Upper lobe of right lung (tissue), 1 donor: ENCODE data around the gene GDF9. TPM values are rescaled to one million over a fixed set of nuclear protein-coding genes. Genes with fewer than 3 reads are reported as not detected.

Experiments used
- ATAC-seq: fragments of 200-7000 bp; cut with Tn5 transposase; one replicate; pipeline ENCODE4 v1.9.1; 2020; ENCODE audit warnings: mild to moderate bottlenecking, moderate library complexity
- DNase-seq: peaks from one replicate; pipeline ENCODE4 v3.0.0-alpha.2; 2020
- H3K27ac ChIP-seq: fragments of 200-600 bp; one replicate; pipeline ENCODE4 v1.8.0; 2022
- H3K27me3 ChIP-seq: fragments of 200-600 bp; one replicate; pipeline ENCODE4 v1.8.0; 2022; ENCODE audit warnings: mild to moderate bottlenecking
- H3K36me3 ChIP-seq: fragments of 200-600 bp; one replicate; pipeline ENCODE4 v1.8.0; 2022
- H3K4me1 ChIP-seq: fragments of 200-600 bp; one replicate; pipeline ENCODE4 v1.8.0; 2022
- H3K4me3 ChIP-seq: fragments of 200-600 bp; one replicate; pipeline ENCODE4 v1.8.0; 2022; ENCODE audit warnings: mild to moderate bottlenecking
- H3K9me3 ChIP-seq: fragments of 200-600 bp; one replicate; pipeline ENCODE4 v1.8.0; 2022
- intact Hi-C: fragments of 100-400 bp; cut with DNase I; formaldehyde crosslinking; loops from one replicate; pipeline ENCODE4 v1.11.0; 2022
- total RNA-seq: library from RNA; stranded (reverse); fragmentation: NEBNext Ultra II Directional; extraction: Animal tissue kit (Norgen Biotek cat#: 25700); gene quantifications from one replicate; pipeline ENCODE4 v1.2.1, GENCODE V29; 2021
- TF ChIP-seq, protein P1 (sequence below): fragments of 200-600 bp; IDR thresholded peaks from one replicate; pipeline ENCODE4 v1.8.0; 2022; ENCODE audit warnings: antibody characterized with exemption
- donor health status: DM: no; HTN: yes; CAD: no; lungs with severe emphysema.

Gene GDF9
- total RNA-seq, 1 donor from 2014 or later: 0.46 TPM

DNA sequence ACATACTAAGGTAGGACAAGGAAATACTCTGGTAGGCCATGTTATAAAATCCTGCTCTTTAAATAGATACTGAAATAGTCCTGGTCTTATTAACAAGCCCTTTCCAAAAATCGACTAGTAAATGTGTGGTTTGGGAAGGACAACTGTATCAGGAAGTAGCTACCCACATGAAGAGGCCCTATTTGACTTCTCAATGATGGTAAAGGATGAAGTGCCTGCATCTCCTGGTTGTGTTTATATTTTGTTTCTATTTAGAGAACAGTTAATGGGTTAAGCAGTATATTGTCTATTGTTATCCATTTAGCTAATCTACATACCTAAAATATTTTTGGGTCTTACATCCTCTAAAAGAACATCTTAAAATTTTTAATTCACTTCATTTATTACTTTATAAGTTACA lies 12.5 kb downstream of the GDF9 start:
- H3K27me3 ChIP-seq: no peaks in the 10 kb centered on the region
- no peak overlapping the region for H3K4me3 ChIP-seq
- no peaks in the 10 kb centered on the region for H3K9me3 ChIP-seq
- no peaks in the 10 kb centered on the region for H3K36me3 ChIP-seq
- ATAC-seq (no peak), DNase-seq (no peak)
- H3K27ac ChIP-seq: no peak overlapping the region
- TF ChIP-seq, protein P1, sequence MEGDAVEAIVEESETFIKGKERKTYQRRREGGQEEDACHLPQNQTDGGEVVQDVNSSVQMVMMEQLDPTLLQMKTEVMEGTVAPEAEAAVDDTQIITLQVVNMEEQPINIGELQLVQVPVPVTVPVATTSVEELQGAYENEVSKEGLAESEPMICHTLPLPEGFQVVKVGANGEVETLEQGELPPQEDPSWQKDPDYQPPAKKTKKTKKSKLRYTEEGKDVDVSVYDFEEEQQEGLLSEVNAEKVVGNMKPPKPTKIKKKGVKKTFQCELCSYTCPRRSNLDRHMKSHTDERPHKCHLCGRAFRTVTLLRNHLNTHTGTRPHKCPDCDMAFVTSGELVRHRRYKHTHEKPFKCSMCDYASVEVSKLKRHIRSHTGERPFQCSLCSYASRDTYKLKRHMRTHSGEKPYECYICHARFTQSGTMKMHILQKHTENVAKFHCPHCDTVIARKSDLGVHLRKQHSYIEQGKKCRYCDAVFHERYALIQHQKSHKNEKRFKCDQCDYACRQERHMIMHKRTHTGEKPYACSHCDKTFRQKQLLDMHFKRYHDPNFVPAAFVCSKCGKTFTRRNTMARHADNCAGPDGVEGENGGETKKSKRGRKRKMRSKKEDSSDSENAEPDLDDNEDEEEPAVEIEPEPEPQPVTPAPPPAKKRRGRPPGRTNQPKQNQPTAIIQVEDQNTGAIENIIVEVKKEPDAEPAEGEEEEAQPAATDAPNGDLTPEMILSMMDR: no peak
- no peaks in the 10 kb centered on the region for H3K4me1 ChIP-seq
- intact Hi-C loops: no loop called here

DNA sequence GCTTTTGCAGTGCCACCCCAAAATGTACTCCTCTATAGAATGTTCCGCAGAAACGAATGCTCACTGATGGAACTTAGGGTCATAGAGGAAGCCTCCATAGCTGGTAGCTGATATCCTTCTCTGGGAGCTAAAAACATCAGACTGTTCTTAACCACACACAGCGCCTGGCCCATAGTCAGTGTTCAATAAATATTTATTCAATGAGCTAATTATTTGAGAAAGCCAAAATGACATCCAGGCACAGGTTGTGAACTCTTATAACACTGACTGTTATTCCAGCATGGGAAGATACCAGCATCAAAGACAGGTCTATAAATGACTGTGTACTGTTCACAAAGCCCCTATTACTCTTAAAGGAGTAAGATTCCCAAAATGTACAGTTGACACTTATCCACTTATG lies 12.9 kb downstream of the GDF9 start:
- DNase-seq (no peak), ATAC-seq (no peak)
- H3K9me3 ChIP-seq: no peaks in the 10 kb centered on the region
- H3K36me3 ChIP-seq: no peaks in the 10 kb centered on the region
- TF ChIP-seq, protein P1: no peak
- no peaks in the 10 kb centered on the region for H3K27me3 ChIP-seq
- no peak overlapping the region for H3K4me3 ChIP-seq
- intact Hi-C loops: no loop called here
- no peak overlapping the region for H3K27ac ChIP-seq
- no peaks in the 10 kb centered on the region for H3K4me1 ChIP-seq

DNA sequence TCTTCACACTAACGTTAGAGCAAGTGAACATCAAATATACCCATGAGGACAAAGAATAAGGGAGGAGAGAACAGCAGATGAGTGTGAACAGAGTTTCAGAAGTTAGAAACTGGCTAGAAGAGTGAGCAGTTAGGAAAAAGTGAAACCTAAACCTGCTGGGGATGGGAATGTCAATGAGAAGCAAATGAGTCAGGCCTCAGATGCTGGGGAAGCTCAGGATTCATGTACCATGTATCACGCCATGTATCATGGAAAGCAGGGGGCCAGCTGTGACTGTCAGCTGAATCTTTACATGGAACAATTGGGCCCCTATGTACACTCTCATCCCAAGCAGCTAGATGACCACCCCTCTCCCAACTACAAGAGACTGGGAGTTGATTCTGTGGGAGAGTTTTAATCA lies 16.2 kb downstream of the GDF9 start:
- TF ChIP-seq, protein P1: no peak
- Histone ChIP-seq H3K36me3 (no peaks in the 10 kb centered on the region), H3K27ac (no peak overlapping the region), H3K9me3 (no peaks in the 10 kb centered on the region), H3K27me3 (no peaks in the 10 kb centered on the region), H3K4me3 (no peak overlapping the region), H3K4me1 (no peaks in the 10 kb centered on the region)
- DNase-seq (no peak), ATAC-seq (no peak)
- intact Hi-C loops: no loop called here

DNA sequence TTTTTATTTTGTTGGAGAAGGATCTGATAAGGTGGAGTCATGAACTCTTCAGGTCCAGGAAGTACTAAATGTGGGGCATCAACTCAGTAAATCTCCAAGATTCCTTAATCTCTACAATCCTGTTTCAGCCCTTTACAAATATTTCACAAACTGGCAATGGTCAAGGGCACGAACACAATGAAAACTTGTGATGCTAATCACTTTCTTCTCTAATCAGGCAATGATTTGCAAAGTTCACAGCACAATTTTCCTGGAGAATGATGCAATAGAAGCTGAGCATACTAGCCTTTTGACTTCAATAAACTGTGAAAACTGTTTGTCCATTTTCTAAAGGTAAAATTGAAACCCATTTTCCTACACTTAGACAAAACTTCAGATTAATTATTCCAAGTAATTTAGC lies 16.9 kb downstream of the GDF9 start:
- H3K4me3 ChIP-seq: no peak overlapping the region
- no peak for DNase-seq
- no peaks in the 10 kb centered on the region for H3K9me3 ChIP-seq
- H3K36me3 ChIP-seq: no peaks in the 10 kb centered on the region
- ATAC-seq: no peak
- intact Hi-C loops: no loop called here
- H3K27ac ChIP-seq: no peak overlapping the region
- no peaks in the 10 kb centered on the region for H3K27me3 ChIP-seq
- TF ChIP-seq, protein P1: no peak
- H3K4me1 ChIP-seq: no peaks in the 10 kb centered on the region

DNA sequence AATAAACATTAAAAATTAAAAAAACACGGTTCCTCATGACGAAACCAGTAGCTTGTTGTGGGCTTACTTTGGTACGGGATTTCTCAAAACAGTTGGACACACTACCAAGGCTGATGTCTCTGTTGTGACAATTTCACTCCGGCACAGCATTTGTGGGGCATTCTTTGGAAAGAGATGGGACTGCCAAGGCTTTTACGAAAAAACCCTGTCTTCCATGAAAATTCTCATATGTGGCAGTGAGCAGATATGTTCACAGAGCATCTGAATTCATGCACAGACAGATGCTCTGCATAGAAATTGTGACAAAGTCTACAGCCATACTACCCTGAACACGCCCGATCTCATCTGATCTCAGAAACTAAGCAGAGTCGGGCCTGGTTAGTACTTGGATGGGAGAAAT lies 18.0 kb downstream of the GDF9 start:
- intact Hi-C loops: no loop called here
- Histone ChIP-seq H3K4me3 (no peak overlapping the region), H3K36me3 (no peaks in the 10 kb centered on the region), H3K9me3 (no peaks in the 10 kb centered on the region), H3K27ac (no peak overlapping the region), H3K27me3 (no peaks in the 10 kb centered on the region), H3K4me1 (no peaks in the 10 kb centered on the region)
- DNase-seq (no peak), ATAC-seq (no peak)
- TF ChIP-seq, protein P1: no peak

DNA sequence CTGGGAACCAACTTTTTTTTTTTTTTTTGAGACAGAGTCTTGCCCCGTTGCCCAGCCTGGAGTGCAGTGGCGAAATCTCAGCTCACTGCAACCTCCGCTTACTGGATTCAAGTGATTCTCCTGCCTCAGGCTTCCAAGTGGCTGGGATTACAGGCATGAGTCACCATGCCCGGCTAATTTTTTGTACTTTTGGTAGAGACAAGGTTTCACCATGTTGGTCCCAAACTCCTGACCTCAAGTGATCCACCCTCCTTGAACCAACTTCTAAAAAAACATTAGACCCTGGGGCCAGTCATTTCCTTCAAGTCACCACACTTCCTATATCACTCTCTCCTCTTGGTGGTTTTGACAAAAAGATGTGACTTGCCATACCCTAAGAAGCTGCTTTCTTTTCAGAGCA lies 25.0 kb downstream of the GDF9 start:
- Histone ChIP-seq H3K4me3 (no peak overlapping the region), H3K36me3 (no peaks in the 10 kb centered on the region), H3K27me3 (no peaks in the 10 kb centered on the region), H3K9me3 (no peaks in the 10 kb centered on the region), H3K27ac (peak overlapping the region; percentile 79), H3K4me1 (peaks cover 21% of the 10 kb centered on the region)
- ATAC-seq: peak; percentile 66
- DNase-seq: peak; percentile 79
- intact Hi-C loops: no loop called here
- TF ChIP-seq, protein P1: no peak
